Frontal cortex (tissue), 4 donors: ENCODE results near the gene SLC9A4. TPM values are rescaled to one million over a fixed set of nuclear protein-coding genes. Genes with fewer than 3 reads are reported as not detected.
A peak's percentile ranks its signal among the peaks of the same experiment; 100 is the strongest.

Source experiments
- DNase-seq, 2 donors: peaks; one replicate each; pipeline ENCODE4 v3.0.0; 2012; ENCODE audit warnings: low spot score in 2 of 2
- FAIRE-seq: peaks from 2 replicates; lab custom pipeline; 2012; peaks lifted over from hg19 to GRCh38; lab: Jason Lieb, UNC
- total RNA-seq: library from RNA; depleted of rRNA; stranded (reverse); fragments of >200 nt; gene quantifications from one replicate; pipeline ENCODE4 v1.2.3, GENCODE V29; 2014
- donor health status: control.
- donor health status: control.
- donor health status: control.

SLC9A4 gene
- total RNA-seq = under 0.01 TPM

GRCh38 chr2:102473020-102473419 lies at the start of gene SLC9A4:
TSS of gene SLC9A4 (plus strand) at chr2:102473226. CDS start at chr2:102473760, 534 bp downstream.
- DNase-seq (peak; percentile 5 to 7), FAIRE-seq (no peak)

- no peak for DNase-seq
- no peak for FAIRE-seq
Observed at GRCh38 chr2:102423368-102423767, 49.7 kb upstream of the SLC9A4 start.

DNA sequence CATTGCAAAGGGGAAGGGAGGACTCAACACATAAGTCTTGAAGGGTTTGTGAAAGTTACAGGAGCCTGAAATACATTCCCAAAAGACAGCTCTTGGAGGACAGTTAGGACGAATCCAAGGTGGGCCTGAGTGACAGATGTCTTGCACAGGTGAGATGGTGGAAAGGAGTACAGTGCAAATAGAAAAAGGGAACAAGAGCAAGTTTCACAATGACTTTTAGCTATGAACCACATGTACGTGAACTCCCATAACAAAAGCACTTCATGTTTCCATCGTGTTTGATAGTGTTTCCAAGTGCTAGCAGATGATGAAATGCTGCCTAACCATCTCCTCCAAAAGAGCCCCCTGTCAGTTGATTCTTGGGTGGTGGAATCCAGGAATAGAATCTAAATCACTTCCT lies 48.3 kb upstream of the SLC9A4 start:
- no peak for DNase-seq
- FAIRE-seq = no peak

GRCh38 chr2:102425441-102426132 lies 47.4 kb upstream of the SLC9A4 start:
- FAIRE-seq (no peak), DNase-seq (no peak)

DNA sequence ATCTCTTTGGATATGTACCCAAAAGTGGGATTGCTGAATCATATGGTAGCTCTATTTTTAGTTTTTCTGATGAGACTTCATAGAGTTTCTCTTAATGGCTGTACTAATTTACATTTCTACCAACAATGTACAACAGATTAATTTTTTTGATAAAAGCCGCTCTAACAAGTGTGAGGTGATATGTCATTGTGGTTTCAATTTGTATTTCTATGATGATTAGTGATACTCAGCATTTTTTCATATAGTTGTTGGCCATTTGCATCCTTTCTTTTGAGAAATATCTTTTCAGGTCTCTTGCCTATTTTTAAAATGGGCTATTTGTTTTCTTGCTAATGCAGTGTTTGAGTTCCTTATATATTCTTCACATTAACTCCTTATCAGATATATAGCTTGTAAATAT lies 45.8 kb upstream of the SLC9A4 start:
- DNase-seq = no peak

GRCh38 chr2:102428573-102428972 lies 44.5 kb upstream of the SLC9A4 start:
- DNase-seq (no peak), FAIRE-seq (no peak)

More for the DNA sequence above, 45.8 kb upstream of the SLC9A4 start:
- FAIRE-seq = no peak

DNA sequence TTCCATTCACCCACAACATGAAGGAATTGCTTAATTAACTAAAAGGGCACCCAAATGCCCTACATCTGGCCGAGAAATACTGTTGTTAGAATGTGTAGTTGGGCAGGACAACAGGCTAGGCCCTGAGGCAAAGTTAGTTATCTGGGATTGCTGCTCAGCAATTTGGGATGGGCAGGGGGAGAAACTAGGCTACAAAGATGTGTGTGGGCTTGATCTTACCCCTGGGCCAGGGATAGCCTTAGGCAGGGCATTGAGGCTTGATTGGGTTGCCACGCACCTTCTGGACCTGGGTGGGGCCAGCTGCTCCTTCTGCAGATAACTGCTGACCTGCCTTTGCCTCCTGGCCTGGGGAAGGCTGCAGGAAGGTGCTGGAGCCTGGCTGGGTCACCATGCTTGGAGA lies 40.6 kb upstream of the SLC9A4 start:
- no peak for DNase-seq
- FAIRE-seq = no peak

- no peak for DNase-seq
- no peak for FAIRE-seq
Observed at GRCh38 chr2:102433973-102434654, 38.9 kb upstream of the SLC9A4 start.

DNA sequence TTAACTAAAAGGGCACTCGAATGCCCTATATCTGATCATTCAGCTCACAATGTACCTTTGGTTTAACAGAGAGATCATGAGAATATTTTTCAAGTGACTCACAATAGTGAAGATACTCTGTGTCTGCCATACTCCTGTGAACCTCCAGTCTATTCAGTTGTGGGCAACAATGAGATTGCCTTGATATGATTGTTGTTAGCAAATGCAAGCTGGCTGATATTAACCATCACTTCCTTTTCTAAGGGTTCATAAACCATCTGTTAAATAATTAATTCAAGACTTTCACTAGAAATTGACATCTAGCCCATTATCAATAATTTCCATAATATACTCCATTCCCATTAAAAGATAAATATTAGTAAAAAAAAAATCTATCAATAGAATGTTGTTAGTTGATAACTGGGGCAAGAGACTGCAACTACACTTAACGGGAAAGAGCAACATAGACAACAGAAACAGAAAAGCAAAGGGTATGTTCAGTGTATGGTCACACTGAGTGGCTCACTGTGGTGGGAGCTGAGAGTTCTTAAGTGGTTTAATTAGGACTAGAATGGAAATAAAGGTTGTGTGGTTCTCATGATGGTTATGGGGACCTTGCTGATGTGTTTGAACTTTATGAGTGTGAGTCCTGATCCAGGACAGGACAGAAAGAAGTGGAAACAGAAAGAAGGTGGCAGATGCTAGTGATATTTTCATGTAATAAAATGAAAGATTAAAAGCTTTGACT lies 38.2 kb upstream of the SLC9A4 start:
- FAIRE-seq (no peak), DNase-seq (no peak)

GRCh38 chr2:102435741-102436140 lies 37.3 kb upstream of the SLC9A4 start:
- DNase-seq (no peak), FAIRE-seq (no peak)

DNA sequence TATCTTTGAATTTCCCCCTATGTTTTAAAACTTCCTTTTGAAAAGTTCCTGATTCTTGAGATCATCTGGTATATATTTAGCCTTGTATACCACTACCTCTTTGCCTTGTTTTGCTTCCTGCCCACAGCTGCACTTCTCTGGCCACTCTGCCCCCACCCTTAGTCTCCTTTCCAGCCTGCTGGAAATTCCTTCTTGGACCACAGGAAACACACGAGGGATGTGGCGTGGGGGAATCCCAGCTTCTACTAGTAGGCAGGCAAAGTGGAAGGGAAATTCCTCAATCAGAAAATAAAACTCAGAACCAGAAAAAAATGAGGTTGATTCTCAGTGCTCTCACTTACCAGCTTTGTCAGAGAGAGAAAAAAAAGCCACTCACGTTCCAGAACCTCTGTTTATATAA lies 36.7 kb upstream of the SLC9A4 start:
- FAIRE-seq (no peak), DNase-seq (no peak)

DNA sequence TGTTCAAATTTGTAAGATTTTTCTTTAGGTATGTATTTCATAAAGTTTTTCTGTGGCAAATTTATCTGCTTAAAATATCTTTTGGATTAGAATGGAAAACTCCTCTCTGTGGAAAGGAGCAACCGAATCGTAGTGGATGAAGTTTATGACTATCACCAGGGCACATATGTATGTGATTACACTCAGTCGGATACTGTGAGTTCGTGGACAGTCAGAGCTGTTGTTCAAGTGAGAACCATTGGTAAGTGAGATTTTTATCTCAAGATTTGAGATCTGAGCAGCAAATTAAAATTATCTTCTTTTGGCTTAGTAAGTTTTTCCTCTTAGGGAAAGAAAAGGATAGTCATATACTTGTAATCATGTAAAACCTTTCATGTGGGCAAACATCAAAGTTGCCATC lies 35.9 kb upstream of the SLC9A4 start:
- DNase-seq = no peak
- FAIRE-seq = no peak

DNA sequence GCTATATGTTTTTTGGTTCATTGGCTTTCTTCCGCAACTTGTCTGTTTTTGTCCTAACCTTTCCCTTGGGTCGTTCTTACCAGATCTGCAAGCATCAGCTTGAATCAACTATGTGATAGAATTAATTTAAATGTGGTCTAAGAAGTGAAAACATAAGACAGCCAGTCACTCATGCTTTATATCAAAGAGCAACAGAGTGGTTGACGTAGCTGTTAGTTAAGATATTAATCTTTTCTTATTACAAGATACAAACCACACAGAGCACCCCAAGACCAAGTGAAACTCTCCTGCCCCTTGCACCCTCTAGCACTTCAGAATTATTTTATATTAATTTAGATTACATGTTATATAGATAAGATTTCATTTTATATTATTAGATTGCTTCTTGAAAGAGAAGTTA lies 34.9 kb upstream of the SLC9A4 start:
- FAIRE-seq = no peak

GRCh38 chr2:102438578-102438977 lies 34.4 kb upstream of the SLC9A4 start:
- FAIRE-seq (no peak), DNase-seq (no peak)

More for the DNA sequence above, 34.9 kb upstream of the SLC9A4 start:
- DNase-seq = no peak

GRCh38 chr2:102439065-102439695 lies 33.8 kb upstream of the SLC9A4 start:
- DNase-seq (no peak), FAIRE-seq (no peak)

DNA sequence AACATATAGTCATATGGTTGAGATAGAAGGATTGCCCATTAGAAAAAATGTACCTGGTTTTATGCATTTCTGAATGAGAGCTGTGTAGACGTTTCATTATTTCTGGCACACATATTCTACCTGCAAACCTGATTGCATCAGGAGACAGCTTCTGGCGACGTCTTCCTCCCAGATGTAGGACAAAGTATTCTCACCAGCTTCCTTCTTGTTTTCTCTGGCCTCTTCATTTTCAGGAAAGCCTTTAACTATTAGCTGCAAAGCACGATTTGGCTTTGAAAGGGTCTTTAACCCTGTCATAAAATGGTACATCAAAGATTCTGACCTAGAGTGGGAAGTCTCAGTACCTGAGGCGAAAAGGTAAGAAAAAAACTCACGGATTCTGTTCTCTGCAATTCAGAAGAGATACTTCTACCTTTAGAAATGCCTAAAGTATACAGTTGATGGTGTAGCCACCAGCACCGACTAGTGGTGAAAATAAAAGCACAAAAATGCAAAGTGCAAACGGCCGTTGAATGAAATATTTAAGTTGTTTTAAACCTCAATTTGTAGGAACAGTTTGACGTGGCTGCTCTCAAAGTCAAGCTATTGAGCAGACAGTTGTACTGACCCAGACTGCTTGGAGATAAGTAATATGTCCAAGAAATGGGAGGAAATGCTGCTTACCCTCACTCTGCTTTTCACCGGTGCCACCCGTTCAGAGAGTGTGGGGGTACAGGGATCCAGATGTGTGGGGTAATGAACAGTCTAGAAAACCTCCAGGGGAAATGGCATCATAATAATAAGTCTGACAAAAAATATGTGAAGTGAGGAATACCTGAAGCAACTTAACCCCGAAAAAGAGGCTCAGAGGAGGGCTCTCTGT lies 29.8 kb upstream of the SLC9A4 start:
- DNase-seq = peak in 1 of 2 donors; percentile 20
- FAIRE-seq = no peak

DNA sequence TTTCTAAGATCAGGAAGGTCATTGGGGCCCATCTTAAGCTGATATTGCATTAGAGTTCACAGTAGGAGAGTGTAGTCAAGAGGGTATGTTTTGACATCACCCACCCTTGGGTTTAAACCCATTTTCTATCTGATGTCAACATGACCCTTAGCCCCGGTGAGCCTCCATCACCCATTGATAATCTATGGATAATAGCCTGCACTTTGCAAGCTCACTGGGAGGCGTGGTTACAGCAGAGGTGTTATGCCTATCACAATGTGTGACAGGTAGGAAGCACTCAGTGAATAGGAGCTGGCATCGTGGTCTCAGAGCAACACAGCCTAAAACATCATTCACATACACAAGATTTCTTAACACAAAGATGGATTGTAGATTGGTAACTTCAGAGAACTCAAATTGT lies 28.8 kb upstream of the SLC9A4 start:
- DNase-seq (no peak), FAIRE-seq (no peak)

DNA sequence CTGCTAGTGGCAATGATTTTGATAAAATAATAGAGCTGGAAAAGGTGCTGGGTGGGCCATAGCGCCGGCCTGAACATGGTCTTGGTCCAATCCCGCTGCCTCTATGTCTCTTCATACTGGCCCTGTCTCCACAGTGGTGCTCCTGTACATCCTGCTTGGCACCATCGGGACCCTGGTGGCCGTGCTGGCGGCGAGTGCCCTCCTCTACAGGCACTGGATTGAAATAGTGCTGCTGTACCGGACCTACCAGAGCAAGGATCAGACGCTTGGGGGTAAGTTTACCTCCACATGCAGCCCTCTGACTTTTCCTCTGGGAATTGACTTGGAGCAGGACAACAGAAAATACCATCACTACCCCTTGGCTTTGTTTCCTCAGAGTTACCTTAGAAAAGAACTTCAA lies 26.1 kb upstream of the SLC9A4 start:
- no peak for FAIRE-seq
- DNase-seq = no peak

GRCh38 chr2:102449370-102449974 lies 23.6 kb upstream of the SLC9A4 start:
- FAIRE-seq = peak; percentile 66

More at GRCh38 chr2:102449370-102449974, 23.6 kb upstream of the SLC9A4 start:
- peak; percentile 8 to 43 for DNase-seq
